GM12801 (cell line): Measurements from ENCODE around the gene ATXN7L1.

Experiments
- CTCF ChIP-seq: IDR thresholded peaks from one replicate; pipeline ENCODE4 v1.5.1; 2011; ENCODE audit warnings: control low read depth; ENCODE audit not compliant: insufficient read length; ENCODE audit errors: extremely low read depth

Gene ATXN7L1

GRCh38 chr7:105811189-105811847, 65.1 kb downstream of the ATXN7L1 start:
- no peak for TF ChIP-seq CTCF

GRCh38 chr7:105810556-105810955, 65.8 kb downstream of the ATXN7L1 start:
- TF ChIP-seq CTCF, result no peak

GRCh38 chr7:105808703-105809590, 67.5 kb downstream of the ATXN7L1 start:
- TF ChIP-seq CTCF, result no peak

- TF ChIP-seq CTCF, result no peak
Measured at GRCh38 chr7:105808209-105808608, 68.2 kb downstream of the ATXN7L1 start.

GRCh38 chr7:105807448-105807762, 69.0 kb downstream of the ATXN7L1 start:
- TF ChIP-seq CTCF, result no peak

GRCh38 chr7:105806592-105807447, 69.6 kb downstream of the ATXN7L1 start:
- no peak for TF ChIP-seq CTCF

- TF ChIP-seq CTCF, result no peak
Measured at GRCh38 chr7:105805447-105806019, 70.9 kb downstream of the ATXN7L1 start.
